T follicular helper cell (primary cell): ENCODE results near the gene ASAP2.

Experiments
- DNase-seq: peaks from one replicate; pipeline ENCODE4 v3.0.0-alpha.2; 2020; ENCODE audit warnings: low read depth

ASAP2 gene

DNA sequence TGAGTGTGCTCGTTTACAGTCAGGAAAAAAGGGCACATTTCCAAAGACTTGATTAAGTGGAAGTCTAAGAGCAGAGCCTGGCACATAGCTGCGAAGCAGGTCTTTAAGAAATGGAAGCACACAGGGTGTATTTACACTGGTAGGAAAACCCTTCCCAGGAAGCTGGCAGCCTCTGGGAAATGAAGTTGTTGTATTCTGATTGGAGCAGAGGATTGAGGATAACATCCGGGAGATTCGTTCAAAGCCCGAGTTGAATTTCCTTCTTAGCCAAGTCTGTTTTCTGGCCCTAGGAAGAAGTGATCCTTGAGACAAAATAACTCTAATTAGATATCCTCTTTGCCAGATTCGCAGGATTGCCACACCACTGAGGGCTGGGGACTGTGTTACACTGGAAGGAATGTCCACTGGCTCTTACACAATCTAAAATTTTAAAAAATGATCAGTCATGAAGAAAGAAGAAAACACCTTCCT lies 140.8 kb downstream of the ASAP2 start:
- no peak for DNase-seq

DNA sequence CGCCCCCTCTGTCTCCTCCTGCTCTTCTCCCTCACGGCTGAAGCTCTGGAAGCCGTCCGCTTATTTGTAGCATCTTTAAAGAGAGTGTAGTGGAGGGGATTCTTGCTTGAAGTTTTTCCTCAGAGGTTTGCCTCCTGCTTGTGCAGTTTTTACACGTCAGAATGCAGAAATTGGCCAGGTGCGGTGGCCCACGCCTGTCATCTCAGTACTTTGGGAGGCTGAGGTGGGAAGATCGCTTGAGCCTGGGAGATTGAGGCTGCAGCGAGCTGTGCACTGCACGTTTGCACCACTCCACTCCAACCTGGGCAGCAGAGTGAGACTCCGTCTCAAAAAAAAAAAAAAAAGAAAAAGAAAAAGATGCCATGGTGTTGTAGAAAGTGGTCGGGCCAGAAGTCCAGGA lies 147.7 kb downstream of the ASAP2 start:
- DNase-seq: no peak

DNA sequence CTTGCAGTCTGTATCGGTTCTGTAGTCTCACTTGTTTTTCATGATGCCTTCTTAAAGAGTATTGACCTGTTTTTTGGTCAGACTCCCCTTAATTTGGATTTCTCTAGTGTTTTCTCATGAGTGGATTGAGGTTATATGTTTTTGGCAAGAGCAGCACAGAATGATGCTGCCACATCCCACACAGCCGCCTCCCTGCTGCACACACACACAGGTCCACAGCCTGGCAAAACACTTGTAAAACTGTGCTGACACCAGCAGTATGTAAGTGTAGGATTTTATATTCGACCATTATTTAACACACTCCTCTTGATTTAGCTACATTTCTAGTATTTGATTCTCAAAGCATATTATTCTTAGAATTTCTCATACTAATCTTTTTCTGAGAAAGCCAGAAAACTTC lies 148.7 kb downstream of the ASAP2 start:
- no peak for DNase-seq

DNA sequence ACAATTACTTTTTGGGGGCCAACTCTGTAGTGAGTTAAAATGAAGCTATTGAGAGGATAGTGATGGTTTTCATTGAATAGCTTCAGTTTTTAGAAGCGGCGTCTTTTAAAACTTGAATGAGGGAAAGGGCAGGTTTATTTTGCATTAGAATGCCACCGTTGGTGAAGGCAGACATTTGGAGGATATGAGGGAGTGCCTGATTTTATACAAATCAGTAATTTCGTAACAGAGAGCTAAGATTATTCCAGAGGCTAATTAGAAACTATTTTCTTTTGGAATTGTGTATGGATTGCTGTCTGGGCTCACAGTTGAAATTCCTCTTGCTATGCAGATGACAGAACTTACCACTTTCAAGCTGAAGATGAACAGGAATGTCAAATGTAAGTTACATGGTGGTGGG lies 149.1 kb downstream of the ASAP2 start:
- DNase-seq: no peak

DNA sequence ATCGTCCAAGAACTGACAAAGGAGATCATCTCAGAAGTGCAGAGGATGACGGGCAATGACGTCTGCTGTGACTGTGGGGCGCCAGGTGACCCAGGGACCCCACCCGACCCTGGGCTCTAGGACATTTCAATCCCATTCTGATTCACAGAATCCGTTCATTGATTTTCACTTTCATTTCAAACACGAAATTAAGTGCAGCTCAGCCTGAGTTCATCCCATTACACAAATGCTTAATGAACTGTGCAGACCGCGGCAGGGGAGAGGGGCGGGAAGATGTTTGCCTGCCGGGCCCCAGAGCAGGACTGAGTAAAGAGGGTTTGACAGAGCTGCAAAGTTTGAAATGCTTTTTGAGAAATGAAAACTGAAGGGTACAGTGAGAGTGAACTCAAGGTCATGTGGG lies 149.6 kb downstream of the ASAP2 start:
- no peak for DNase-seq

DNA sequence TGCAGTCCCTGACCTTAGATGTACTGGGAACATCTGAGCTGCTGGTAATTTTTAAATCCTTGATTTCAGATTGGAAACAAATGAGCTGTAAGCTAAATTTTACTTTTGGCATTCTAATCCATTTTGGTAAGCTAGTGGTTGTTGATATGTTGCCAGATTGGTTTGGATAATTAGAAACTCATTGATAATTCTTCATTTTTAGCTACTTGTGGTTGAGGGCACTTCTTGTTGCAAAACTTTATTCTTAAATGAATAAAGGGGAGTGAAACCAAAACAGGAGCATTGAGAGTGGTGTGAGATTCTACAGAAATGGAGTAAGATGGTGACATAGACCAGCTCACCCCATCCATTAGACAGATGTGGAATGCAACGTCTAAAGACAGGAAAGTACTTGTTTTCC lies 152.2 kb downstream of the ASAP2 start:
- no peak for DNase-seq

DNA sequence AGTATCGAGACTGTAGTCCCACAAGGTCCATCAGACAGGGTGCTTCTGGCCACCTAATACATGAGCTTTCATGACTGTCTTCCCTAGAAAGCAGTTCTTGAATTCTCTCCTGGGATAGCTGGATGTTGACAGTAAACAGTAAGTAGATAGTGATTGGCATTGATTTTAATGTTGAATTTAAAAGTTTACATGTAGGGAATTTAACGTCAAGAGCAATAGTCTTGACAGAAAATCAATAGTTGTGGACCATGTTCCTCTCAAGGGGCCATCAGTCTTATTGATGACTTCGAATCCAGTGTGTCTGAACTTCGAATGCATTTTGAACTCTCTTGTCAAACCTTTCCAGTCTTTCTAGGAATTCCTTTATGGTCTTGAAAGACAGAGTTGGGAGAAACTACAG lies 152.9 kb downstream of the ASAP2 start:
- no peak for DNase-seq

DNA sequence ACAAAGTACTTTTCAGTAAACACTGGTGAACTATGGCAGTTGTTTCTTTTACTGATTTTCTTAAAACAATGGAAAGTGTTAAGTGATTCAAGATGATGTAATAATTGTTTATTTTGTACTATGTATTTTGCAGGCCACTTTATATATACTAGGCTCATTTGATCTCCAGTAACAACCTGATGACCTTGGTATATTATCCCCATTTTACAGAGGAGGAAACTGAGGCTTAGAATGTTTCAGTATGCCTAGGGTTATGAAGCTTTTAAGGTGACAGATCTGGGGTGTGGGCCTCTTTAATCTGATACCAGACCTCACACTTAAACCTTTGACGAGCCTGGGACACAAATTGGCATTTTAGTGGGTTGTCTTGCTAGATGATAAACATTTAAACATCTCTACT lies 153.5 kb downstream of the ASAP2 start:
- no peak for DNase-seq

DNA sequence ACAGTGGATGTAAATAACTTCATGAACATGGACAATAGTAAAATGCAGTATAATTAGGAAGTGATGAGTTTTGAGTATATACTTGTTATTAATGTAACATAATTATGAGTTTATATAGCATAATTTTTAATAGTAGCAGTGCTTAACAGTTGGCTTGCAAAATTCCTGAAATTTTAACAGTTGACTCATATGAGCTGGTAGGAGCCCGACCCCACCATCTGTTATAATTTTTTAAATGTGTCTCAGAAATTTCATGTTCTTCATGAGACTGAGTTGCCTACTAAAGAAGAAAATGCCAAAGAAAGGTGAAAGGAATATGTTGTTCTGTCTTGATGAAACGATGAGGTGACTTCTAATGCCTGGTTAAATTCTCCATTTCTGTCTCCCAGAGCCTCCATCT lies 154.1 kb downstream of the ASAP2 start:
- DNase-seq: no peak

DNA sequence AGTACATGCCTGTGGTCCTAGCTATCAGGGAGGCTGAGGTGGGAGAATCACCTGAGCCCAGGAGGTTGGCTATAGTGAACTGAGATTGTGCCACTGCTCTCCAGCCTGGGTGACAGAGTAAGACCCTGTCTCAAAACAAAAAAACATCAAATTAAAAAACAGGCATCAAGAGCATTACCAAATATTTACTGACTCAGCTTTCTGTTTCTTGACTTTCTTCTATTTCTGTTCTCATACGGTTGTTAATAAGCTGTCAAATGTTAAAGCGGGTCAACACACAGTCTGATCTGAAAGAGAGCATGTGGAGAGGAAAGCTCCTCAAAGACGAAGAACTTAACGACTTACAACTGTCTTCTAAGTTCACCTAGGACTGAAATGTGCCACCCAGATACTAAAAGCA lies 157.8 kb downstream of the ASAP2 start:
- no peak for DNase-seq

DNA sequence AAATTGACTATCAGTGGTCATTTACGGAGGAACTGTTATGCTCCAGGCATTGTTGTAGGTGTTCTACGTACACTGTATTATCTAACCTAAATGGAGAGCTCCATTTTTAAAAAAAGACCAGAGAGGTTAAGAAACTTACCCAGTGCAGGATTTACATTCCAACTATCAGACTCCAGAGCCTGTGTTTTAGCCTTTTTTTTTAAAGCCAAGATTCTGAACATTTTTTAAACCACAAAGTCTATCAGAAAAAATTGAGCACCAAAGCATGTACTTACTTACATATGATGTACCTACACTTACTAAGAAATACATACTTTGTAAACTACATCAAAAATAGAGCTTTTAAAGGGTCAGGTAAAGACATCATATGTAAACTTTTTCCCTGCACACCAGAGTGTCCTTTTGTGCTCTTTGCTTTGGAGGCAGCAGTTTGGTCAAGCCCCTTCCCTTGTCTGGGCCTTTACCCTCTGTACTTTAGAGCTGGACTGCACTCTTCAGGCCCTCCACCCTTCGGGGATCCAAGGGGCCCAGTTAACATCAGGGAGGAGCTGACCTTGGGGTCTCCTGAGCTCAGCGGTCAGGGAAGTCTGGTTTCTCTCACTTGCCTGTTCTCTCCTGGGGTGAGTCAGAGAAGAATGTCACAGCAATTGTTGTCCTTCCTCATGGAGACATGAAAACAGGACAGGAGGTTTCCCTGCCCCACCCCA lies 158.3 kb downstream of the ASAP2 start:
- no peak for DNase-seq

DNA sequence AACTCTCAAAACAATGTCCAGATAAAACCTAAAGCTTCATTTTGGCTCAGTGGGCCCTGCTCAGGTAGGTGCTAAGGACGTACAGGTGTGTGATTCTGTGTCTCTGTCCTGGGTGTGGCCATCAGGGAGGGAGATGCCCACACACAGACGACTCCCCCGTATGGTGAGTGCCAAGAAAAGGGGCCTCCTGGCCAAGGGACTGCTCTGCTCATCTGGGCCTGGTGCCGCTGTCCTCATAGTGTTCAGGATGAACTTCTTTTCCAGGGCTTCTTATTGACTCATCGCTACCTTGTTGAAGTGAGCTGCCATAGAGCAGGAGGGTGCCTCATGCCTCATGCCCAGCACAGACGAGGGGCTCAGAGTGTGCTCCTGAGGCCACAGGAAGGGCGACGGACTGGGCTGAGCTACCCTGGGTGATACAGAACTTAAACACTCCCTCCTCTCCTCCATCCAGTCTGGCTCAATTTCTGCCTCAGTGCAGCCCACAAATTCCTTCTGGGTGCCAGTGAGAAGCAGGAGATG lies 158.9 kb downstream of the ASAP2 start:
- DNase-seq: no peak

DNA sequence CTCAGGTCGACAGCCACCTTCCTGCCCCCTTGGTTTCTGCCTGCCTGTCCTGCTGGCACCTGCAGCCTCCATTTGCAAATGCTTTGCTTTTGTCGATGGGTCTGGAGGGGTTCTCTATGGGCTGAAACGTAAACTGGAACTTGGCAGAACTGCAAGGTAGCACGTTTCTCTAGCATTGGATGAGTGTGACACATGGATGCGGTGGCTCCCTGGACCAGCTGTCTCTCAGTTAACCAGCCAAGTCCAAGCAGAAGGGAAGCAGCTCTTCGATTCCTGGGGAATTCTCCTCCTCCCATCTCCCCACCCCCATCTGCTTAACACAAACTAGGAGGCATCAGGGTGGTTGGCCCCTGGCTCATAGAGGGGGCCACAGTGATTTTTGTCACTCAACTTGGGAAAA lies 159.4 kb downstream of the ASAP2 start:
- DNase-seq: no peak

DNA sequence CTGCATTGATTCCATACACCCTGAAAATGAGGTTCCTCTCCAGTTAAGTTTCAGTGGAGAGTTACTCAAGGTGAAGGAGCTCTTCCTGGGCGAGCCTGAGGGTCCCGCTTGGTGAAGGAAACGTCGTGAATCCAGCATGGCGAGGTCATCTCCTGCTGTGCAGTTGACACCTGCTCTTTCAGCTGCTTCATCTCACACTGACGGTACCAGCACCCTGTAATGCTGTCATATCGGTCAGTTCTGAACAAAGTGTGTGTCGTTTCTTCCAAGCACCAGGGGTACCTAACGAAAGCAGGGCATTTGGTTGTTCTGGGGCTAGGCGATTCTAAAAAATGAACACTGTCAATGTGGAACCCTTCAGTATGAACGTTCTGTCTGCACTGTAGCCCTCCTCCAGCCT lies 164.1 kb downstream of the ASAP2 start:
- DNase-seq: no peak

DNA sequence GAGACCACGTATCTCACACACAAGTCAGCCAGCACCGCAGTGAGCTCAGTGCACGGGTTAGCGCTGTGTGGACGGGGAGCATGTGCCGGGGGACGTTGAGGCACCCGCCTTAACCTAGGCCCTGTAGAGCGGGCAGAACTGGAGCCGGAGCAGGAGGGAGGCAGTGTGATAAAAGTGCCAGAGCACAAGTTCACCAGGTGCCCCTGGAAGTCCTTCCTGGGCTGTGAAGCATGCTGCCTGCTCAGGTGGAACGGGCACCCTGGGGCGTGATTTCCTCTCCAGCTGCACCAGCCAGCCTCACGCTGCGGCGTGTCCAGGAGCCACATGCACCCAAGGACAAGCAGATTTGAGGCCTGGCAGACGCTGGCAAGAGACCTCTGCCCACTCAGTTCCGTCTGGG lies 166.4 kb downstream of the ASAP2 start:
- no peak for DNase-seq

DNA sequence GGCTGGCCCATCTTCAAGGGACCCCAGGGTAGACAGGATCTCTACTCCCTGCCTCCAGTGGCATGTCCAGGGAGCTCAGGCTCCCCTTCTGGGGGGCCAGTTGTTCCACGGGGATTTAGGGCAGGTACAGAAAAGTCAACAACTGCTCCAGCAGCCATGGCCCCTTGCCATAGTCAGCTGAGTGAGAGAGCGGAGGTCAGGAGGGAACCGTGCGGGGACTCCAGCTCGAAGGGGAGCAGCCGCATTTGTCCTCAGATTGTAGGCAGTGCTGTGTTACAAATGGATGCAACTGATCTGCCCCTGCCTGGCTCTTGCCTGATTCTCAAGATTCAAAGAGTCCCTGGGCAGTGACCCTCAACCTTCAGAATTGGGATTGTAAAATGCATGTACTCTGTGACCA lies 166.9 kb downstream of the ASAP2 start:
- DNase-seq: no peak

DNA sequence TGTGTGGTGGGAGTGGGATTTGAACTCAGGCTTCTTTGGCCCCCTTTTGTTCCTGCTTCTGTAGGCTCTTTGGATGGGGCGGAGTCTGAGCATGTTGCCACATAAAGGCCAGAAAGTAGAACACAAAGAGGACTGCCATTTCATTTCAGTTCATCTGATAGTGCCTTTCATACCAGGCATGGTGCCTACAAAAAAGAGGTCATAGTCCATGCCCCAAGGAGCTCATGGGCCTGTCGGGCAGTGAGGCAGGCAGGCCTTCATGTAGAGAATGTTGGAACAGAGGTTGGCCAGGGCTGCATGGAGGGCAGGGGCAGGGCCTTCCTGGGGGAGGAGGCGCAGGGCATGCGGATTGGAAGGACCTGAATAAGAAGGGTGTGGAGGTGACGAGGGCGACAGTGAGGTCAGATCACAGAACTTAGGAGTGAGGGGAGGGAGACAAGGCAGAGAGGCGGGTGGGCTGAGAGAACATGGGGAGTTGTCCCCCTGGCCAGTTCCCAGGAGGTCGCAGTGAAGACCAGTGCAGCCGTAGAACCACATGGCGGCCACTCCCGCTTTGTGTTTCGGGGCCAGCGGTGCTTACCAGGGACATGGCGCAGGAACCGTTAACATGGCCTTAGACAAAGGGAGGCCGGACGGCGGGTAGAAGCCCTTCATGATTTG lies 167.6 kb downstream of the ASAP2 start:
- no peak for DNase-seq

DNA sequence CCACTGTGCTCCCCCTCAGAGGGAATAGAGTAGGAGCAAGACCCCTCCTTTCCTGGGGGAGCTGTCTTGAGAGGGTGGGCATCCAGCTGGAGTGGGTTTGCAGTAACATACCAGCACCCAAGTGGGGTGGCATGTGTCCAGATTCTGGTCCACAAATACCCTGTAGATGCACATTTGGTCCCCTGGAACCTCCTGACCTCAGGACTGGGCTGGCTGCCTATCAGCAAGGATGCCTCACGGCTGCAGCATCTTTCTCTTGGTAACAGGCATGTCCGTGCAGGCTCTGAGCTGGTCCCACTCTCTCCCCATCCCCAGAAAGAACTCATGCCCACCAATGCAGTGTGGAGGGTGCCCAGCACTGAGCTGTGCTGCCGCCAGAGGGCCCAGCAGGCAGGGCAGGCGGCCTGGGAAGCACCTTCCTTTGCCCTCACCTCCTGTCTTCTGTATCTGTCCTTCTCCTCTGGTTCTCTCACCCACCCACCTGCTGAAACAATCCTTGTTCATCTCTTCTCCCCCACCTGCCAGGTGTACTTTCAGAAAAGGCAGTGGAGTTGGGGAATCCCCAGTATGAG lies 169.3 kb downstream of the ASAP2 start:
- DNase-seq: no peak

DNA sequence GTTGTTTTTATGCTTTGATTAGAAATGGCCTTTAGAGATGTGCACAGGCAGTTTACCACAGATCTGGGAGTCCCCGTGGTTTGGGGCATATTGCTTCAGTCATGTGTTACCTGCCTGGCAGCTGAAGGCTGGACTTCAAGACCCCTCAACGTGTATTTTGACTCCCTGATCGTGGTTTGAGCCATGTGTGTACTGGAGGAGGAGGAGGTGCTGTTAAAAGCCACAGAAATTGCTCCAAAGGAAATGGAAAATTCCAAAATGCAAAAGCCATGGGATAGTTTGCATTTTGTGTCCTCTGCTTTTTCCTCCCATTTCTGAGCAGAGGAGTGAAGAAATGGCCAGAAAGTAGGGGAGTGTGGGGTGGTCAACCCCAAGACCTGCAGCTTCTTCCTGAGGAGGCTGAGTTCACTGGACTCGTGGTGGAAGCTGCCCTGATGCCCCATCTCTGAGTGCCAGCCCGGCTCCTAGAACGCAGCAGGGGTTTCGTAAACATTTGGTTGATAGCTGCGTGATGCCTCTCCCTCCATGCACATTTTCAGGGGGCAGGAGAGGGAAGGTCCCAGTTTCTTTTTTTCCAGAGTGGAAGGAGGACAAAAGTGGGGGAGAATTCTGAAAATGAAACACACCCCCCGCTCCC lies 171.0 kb downstream of the ASAP2 start:
- DNase-seq: no peak

DNA sequence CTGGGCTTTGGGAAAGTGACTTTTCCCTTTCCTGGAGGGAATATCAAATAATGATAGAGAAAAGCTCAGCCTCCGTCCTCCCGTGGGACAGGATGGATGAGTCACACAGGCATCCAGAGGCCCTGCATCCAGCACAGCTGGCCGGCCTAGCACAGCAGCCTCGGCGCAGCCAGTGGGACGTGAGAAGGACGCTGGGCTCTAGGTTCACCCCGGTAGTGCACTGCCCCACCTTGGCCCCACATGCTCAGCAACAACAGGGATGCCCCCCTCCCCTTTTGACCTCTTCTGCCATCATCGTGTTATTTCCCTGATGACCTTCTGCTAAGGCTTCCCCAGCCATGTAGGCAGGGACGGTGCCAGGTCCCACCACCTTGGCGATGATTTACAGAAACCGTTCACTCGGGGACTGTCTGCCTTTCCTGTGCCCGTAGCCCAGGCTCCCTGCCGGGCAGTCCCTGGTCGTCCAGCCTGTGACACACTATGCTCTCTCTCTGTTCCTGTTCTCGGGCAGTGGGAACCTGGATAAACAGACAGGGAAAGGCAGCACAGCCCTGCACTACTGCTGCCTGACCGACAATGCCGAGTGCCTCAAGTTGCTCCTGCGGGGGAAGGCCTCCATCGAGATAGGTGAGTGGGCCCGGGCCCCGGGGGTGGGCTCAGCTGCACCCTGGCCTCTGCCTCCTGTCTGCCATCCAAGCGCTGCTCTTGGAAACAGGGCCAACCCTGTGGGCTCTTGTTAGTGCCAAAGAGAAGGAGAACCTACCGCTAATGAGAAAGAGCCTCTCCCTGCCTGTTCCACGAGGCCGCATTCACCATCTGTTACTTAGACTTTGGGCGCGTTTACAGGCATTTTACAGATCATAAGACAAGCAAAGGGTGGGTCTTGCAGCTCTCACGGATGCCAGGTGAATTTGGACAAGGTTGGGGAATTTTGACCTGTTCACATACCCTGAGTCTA lies 172.1 kb downstream of the ASAP2 start:
- no peak for DNase-seq

DNA sequence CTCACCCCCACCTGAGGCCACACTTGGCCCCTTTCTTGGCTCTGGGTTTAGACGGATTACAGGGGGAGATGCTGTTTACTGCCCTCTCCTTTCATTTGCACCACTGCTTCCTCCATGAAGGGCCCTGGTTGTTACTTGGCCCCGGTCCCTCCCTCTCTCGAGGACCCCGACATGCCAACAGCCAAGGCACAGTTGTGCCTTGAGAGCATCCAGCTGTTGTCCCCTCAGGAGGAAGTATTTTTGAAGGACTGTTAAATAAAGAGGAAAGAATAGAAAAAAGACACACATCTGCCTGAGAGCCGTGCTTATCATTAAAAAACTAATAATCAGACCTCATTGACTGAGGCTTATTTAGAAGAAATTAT lies 172.8 kb downstream of the ASAP2 start:
- no peak for DNase-seq
